ENCODE measurements around the gene PPY. TPM values are rescaled to one million over a fixed set of nuclear protein-coding genes. Genes with fewer than 3 reads are reported as not detected.
"Not testable (repeated sequence)": the region's sequence is repeated elsewhere in the genome, so short reads cannot be mapped to it uniquely, and the experiment has no call there.

Gene PPY
- total RNA-seq, 1 donor from 2014 or later: not detected

- Mint-ChIP-seq H3K9me3 (ENCODE audit: low read depth) (no peaks in the 10 kb centered on the region), H3K27ac (ENCODE audit: unreplicated experiment) (no peak overlapping the region), H3K36me3 (ENCODE audit: low read depth) (no peaks in the 10 kb centered on the region), H3K4me3 (ENCODE audit: unreplicated experiment) (no peak overlapping the region), H3K27me3 (ENCODE audit: low read depth) (peaks cover 9% of the 10 kb centered on the region), H3K4me1 (ENCODE audit: low read depth) (peaks cover 3% of the 10 kb centered on the region)
- DNase-seq (ENCODE audit: low spot score): no peak
- TF ChIP-seq CTCF (IDR thresholded peaks at IDR 0.05): no peak
Observed at GRCh38 chr17:43935204-43935925, 6.9 kb downstream of the PPY start.

- DNase-seq (ENCODE audit: low spot score): no peak
- Mint-ChIP-seq H3K36me3 (ENCODE audit: low read depth) (no peaks in the 10 kb centered on the region), H3K4me3 (ENCODE audit: unreplicated experiment) (no peak overlapping the region), H3K27ac (ENCODE audit: unreplicated experiment) (no peak overlapping the region), H3K9me3 (ENCODE audit: low read depth) (no peaks in the 10 kb centered on the region), H3K27me3 (ENCODE audit: low read depth) (peaks cover 13% of the 10 kb centered on the region), H3K4me1 (ENCODE audit: low read depth) (peaks cover 1% of the 10 kb centered on the region)
- no peak for TF ChIP-seq CTCF (IDR thresholded peaks at IDR 0.05)
Observed at GRCh38 chr17:43932923-43933322, 9.4 kb downstream of the PPY start.

- no peak for DNase-seq (ENCODE audit: low spot score)
- H3K4me3 Mint-ChIP-seq (ENCODE audit: unreplicated experiment): no peak overlapping the region
- no peaks in the 10 kb centered on the region for H3K9me3 Mint-ChIP-seq (ENCODE audit: low read depth)
- H3K27ac Mint-ChIP-seq (ENCODE audit: unreplicated experiment): no peak overlapping the region
- no peaks in the 10 kb centered on the region for H3K36me3 Mint-ChIP-seq (ENCODE audit: low read depth)
- peaks cover 17% of the 10 kb centered on the region for H3K27me3 Mint-ChIP-seq (ENCODE audit: low read depth)
- no peak for TF ChIP-seq CTCF (IDR thresholded peaks at IDR 0.05)
- H3K4me1 Mint-ChIP-seq (ENCODE audit: low read depth): peaks cover 3% of the 10 kb centered on the region
Observed at GRCh38 chr17:43932357-43932756, 9.9 kb downstream of the PPY start.

- Mint-ChIP-seq H3K9me3 (ENCODE audit: low read depth) (no peaks in the 10 kb centered on the region), H3K4me3 (ENCODE audit: unreplicated experiment) (no peak overlapping the region), H3K27me3 (ENCODE audit: low read depth) (peaks cover 22% of the 10 kb centered on the region), H3K27ac (ENCODE audit: unreplicated experiment) (no peak overlapping the region), H3K36me3 (ENCODE audit: low read depth) (no peaks in the 10 kb centered on the region), H3K4me1 (ENCODE audit: low read depth) (peaks cover 8% of the 10 kb centered on the region)
- DNase-seq (ENCODE audit: low spot score): no peak
- no peak for TF ChIP-seq CTCF (IDR thresholded peaks at IDR 0.05)
Observed at GRCh38 chr17:43931062-43931571, 11.2 kb downstream of the PPY start.

GRCh38 chr17:43928609-43929008 is 13.7 kb downstream of the PPY start:
- H3K4me1 Mint-ChIP-seq (ENCODE audit: low read depth): peaks cover 8% of the 10 kb centered on the region
- peaks cover 36% of the 10 kb centered on the region for H3K27me3 Mint-ChIP-seq (ENCODE audit: low read depth)
- no peak for DNase-seq (ENCODE audit: low spot score)
- H3K4me3 Mint-ChIP-seq (ENCODE audit: unreplicated experiment): no peak overlapping the region
- H3K27ac Mint-ChIP-seq (ENCODE audit: unreplicated experiment): no peak overlapping the region
- TF ChIP-seq CTCF (IDR thresholded peaks at IDR 0.05): no peak
- no peaks in the 10 kb centered on the region for H3K36me3 Mint-ChIP-seq (ENCODE audit: low read depth)
- no peaks in the 10 kb centered on the region for H3K9me3 Mint-ChIP-seq (ENCODE audit: low read depth)

- not testable (repeated sequence) for H3K36me3 Mint-ChIP-seq (ENCODE audit: low read depth); H3K9me3 Mint-ChIP-seq (ENCODE audit: low read depth); H3K4me1 Mint-ChIP-seq (ENCODE audit: low read depth); H3K27ac Mint-ChIP-seq (ENCODE audit: unreplicated experiment); H3K4me3 Mint-ChIP-seq (ENCODE audit: unreplicated experiment); DNase-seq (ENCODE audit: low spot score)
- H3K27me3 Mint-ChIP-seq (ENCODE audit: low read depth): peaks cover 42% of the 10 kb centered on the region
Observed at GRCh38 chr17:43927929-43928328, 14.3 kb downstream of the PPY start.

All from chondrocyte (in vitro differentiated cells).